Right atrium auricular region (tissue), 2 donors: ENCODE measurements around the gene TMEM140. TPM values are rescaled to one million over a fixed set of nuclear protein-coding genes. Genes with fewer than 3 reads are reported as not detected.

Experiments used
- DNase-seq: peaks from one replicate; pipeline ENCODE4 v3.0.0-alpha.2; 2019; ENCODE audit warnings: low spot score
- H3K27ac ChIP-seq, 2 donors: fragments of 200-600 bp; sonication (generic); 1 replicate in 1 of 2; 2 replicates in 1 of 2; pipeline ENCODE4 v1.5.1; 2016 to 2019
- H3K27me3 ChIP-seq, 2 donors: fragments of 200-600 bp; sonication (generic); one replicate each; pipeline versions ENCODE4 v1.5.1 to v1.6.0; 2017 to 2019
- H3K36me3 ChIP-seq: fragments of 200-600 bp; sonication (generic); one replicate; pipeline ENCODE4 v1.5.1; 2016
- H3K4me1 ChIP-seq, 2 donors: fragments of 200-600 bp; sonication (generic); one replicate each; pipeline versions ENCODE4 v1.5.1 to v1.6.0; 2017 to 2019
- H3K4me3 ChIP-seq, 2 donors: fragments of 200-600 bp; sonication (generic); 1 replicate in 1 of 2; 2 replicates in 1 of 2; pipeline ENCODE4 v1.5.1; 2017 to 2019; ENCODE audit warnings: mild to moderate bottlenecking in 1 of 2, moderate library complexity in 1 of 2
- H3K9me3 ChIP-seq, 2 donors: fragments of 200-600 bp; sonication (generic); one replicate each; pipeline ENCODE4 v1.5.1; 2019
- total RNA-seq, 2 donors: library from RNA; depleted of rRNA; stranded (reverse); fragments of >200 nt; gene quantifications; one replicate each; pipeline ENCODE4 v1.1.0, GENCODE V29; 2016
- TF ChIP-seq, protein P1 (sequence below), 2 donors: fragments of 200-600 bp; sonication (generic); IDR thresholded peaks; one replicate each; pipeline ENCODE4 v1.5.1; 2019; ENCODE audit warnings: antibody characterized with exemption in 2 of 2

Gene TMEM140
- total RNA-seq, 2 donors from 2014 or later, result 10.7 to 14.9 TPM

DNA sequence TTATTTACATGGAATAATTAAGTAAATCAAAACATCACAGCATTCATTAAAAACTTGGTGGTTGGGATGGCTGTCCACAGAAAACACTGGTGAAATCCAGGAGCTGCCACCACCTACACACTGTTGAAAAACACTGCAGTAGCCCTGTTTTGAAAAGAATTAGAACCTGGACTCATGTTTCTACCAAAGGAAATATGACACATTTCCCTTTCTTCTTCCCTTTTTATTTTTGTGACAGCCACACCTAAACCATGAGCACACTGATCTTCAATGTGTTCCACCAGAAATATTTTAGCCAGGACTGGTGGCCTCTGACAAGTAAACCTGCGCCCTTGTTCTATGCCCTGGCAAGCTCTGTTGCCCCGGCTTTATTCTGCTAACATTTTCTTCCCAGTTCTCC, 3.3 kb downstream of the TMEM140 start:
- no peak for DNase-seq
- Histone ChIP-seq H3K9me3 (peaks cover 0 to 9% of the 10 kb centered on the region in 2 donors), H3K27me3 (no peaks in the 10 kb centered on the region), H3K27ac (peak overlapping the region; percentile 87 to 92), H3K36me3 (no peaks in the 10 kb centered on the region), H3K4me3 (no peak overlapping the region), H3K4me1 (peaks cover 0 to 38% of the 10 kb centered on the region in 2 donors)
- TF ChIP-seq, protein P1, sequence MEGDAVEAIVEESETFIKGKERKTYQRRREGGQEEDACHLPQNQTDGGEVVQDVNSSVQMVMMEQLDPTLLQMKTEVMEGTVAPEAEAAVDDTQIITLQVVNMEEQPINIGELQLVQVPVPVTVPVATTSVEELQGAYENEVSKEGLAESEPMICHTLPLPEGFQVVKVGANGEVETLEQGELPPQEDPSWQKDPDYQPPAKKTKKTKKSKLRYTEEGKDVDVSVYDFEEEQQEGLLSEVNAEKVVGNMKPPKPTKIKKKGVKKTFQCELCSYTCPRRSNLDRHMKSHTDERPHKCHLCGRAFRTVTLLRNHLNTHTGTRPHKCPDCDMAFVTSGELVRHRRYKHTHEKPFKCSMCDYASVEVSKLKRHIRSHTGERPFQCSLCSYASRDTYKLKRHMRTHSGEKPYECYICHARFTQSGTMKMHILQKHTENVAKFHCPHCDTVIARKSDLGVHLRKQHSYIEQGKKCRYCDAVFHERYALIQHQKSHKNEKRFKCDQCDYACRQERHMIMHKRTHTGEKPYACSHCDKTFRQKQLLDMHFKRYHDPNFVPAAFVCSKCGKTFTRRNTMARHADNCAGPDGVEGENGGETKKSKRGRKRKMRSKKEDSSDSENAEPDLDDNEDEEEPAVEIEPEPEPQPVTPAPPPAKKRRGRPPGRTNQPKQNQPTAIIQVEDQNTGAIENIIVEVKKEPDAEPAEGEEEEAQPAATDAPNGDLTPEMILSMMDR (IDR thresholded peaks at IDR 0.05), result no peak

DNA sequence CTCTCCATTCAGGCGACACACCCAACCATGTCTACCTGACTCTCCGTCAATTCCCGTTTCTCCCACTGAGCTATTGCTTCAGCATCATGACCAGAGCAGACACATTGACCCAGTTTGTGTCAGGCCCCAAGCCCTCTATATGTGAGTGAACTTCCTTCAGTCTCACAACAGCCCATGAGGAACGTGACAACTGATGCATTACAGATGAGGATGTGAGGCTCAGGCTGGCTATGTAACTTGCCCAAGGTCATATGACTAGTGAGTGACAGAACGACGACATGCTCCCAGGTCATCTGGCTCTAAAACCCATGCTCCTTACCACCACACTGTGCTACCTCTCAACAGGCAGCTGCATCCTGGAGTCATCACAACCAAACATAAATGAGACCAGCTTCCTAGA, 3.7 kb downstream of the TMEM140 start:
- Histone ChIP-seq H3K36me3 (no peaks in the 10 kb centered on the region), H3K27me3 (no peaks in the 10 kb centered on the region), H3K4me1 (peaks cover 0 to 34% of the 10 kb centered on the region in 2 donors), H3K9me3 (peaks cover 0 to 11% of the 10 kb centered on the region in 2 donors), H3K4me3 (no peak overlapping the region), H3K27ac (peak overlapping the region; percentile 87 to 92)
- TF ChIP-seq, protein P1 (IDR thresholded peaks at IDR 0.05), result no peak
- DNase-seq, result no peak

DNA sequence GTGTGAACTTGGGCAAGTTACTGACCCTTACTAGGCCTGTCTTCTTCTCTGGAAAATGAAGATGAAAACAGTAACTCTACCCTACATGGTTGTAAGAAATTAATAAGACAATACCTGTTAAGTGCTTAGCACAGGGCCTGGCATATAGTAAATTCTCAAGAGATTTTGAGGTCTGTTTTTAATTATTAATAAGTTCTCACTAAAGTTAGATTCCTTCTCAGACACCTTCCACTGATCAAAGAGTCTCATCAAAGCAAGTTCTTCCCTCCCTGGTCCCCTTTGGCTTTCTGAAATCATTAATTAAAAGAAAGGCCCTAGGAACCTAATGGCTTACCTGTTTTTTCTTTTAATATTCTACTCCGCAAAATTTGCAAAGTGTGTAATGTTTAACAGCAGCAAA, 4.6 kb downstream of the TMEM140 start:
- no peak overlapping the region for H3K4me3 ChIP-seq
- H3K36me3 ChIP-seq, result no peaks in the 10 kb centered on the region
- no peak overlapping the region for H3K27ac ChIP-seq
- peaks cover 0 to 31% of the 10 kb centered on the region in 2 donors for H3K4me1 ChIP-seq
- peaks cover 0 to 15% of the 10 kb centered on the region in 2 donors for H3K9me3 ChIP-seq
- no peak for DNase-seq
- no peaks in the 10 kb centered on the region for H3K27me3 ChIP-seq
- TF ChIP-seq, protein P1 (IDR thresholded peaks at IDR 0.05), result no peak

DNA sequence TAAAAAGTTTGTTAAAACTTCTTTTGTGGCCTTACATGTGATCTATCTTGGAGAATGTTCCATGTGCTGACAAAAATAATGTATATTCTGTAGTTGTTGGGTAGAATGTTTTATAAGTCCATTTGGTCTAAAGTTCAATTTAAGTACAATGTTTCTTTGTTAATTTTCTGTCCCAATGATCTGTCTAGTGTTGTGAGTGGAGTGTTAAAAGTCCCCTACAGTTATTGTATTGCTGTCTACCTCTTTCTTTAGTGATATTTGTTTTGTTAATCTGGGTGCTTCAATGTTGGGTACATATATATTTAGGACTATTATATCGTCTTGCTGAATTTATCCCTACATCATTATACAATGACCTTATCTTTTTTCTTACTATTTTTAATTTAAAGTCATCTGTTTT, 6.9 kb downstream of the TMEM140 start:
- Histone ChIP-seq H3K4me1 (peaks cover 0 to 42% of the 10 kb centered on the region in 2 donors), H3K9me3 (peaks cover 0 to 15% of the 10 kb centered on the region in 2 donors), H3K4me3 (no peak overlapping the region), H3K27ac (no peak overlapping the region), H3K36me3 (no peaks in the 10 kb centered on the region), H3K27me3 (no peaks in the 10 kb centered on the region)
- DNase-seq, result no peak
- TF ChIP-seq, protein P1 (IDR thresholded peaks at IDR 0.05), result no peak

DNA sequence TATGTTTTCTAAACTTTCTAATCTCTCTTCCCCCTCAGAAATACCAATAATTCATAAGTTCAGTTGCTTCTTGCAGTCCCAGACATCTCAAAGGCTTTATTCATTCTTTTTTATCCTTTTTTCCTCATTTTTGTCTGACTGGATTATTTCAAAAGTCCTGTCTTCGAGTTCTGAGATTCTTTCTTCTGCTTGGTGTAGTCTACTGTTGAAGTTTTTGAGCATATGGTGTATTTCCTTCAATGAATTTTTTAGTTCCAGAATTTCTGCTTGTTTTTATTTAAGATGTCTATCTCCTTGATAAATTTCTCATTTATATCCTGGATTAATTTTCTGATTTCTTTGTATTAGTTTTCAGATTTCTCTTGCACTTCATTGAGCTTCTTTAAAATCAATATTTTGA, 8.4 kb downstream of the TMEM140 start:
- H3K27me3 ChIP-seq, result no peaks in the 10 kb centered on the region
- no peak overlapping the region for H3K4me3 ChIP-seq
- DNase-seq, result no peak
- H3K9me3 ChIP-seq, result peaks cover 0 to 15% of the 10 kb centered on the region in 2 donors
- H3K36me3 ChIP-seq, result no peaks in the 10 kb centered on the region
- TF ChIP-seq, protein P1 (IDR thresholded peaks at IDR 0.05), result no peak
- H3K4me1 ChIP-seq, result peaks cover 0 to 52% of the 10 kb centered on the region in 2 donors
- H3K27ac ChIP-seq, result no peak overlapping the region

DNA sequence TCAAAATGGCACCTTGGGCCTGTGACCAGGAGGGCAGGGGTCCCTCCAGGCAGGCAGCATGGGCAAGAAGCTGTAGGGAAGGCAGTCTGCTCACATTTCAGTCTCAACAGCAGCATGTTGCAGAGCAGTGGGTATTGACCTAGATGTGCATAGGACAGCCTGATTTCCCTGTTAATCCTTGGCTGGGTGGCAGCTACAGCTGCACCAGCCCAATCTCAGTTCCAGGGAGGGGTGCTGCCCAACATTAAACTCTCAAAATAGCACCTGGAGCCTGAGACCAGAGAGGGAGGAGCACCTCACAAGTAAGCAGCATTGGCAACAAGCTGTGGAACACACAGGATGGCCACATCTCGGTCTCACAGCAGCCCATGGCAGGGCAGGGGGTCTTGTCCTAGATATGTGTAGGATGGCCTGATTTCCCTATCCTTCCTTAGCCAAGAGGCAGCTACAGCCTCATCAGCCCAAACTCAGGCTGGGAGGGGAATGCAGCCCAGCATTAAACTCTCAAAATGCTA, 10.3 kb downstream of the TMEM140 start:
- TF ChIP-seq, protein P1 (IDR thresholded peaks at IDR 0.05), result no peak
- H3K27ac ChIP-seq, result peak overlapping the region; percentile 66 to 70
- H3K4me3 ChIP-seq, result no peak overlapping the region
- H3K9me3 ChIP-seq, result peaks cover 0 to 15% of the 10 kb centered on the region in 2 donors
- H3K36me3 ChIP-seq, result no peaks in the 10 kb centered on the region
- no peaks in the 10 kb centered on the region for H3K27me3 ChIP-seq
- DNase-seq, result no peak
- H3K4me1 ChIP-seq, result peaks cover 0 to 52% of the 10 kb centered on the region in 2 donors
